ENCODE results near the gene GRAMD4. TPM values are rescaled to one million over a fixed set of nuclear protein-coding genes. Genes with fewer than 3 reads are reported as not detected.

Gene GRAMD4
- polyA plus RNA-seq, 3 donors, result 9.5 to 33.3 (median 12.6) TPM

- no peak overlapping the region for H3K4me3 Mint-ChIP-seq
- no peak overlapping the region for H2AFZ ChIP-seq (ENCODE audit: insufficient read depth, low read depth, low read length, poor library complexity, severe bottlenecking)
- H3K4me1 ChIP-seq (ENCODE audit: control insufficient read depth in 1 of 2, insufficient read depth in 2 of 2, low read length in 2 of 2), result peaks cover 71 to 85% of the 10 kb centered on the region in 2 donors
- no peak overlapping the region for H3K9ac ChIP-seq (ENCODE audit: insufficient read depth, low read length, poor library complexity, severe bottlenecking)
- 97% methylated on average over 18 of the region's 19 CpGs for WGBS (ENCODE audit: insufficient coverage)
- H3K36me3 Mint-ChIP-seq, result peaks cover 0 to 2% of the 10 kb centered on the region in 2 donors
- H3K9me3 Mint-ChIP-seq, result no peaks in the 10 kb centered on the region
- no peaks in the 10 kb centered on the region for H3K27me3 ChIP-seq (ENCODE audit: control insufficient read depth in 2 of 2, insufficient read depth in 2 of 2, low read length in 2 of 2)
- H3K27ac ChIP-seq (ENCODE audit: low read depth in 1 of 2, low read length in 2 of 2), result no peak overlapping the region
- H3K4me2 ChIP-seq (replicated peaks; ENCODE audit: extremely low read depth, low read length, poor library complexity, severe bottlenecking), result no peak overlapping the region
- no peaks in the 10 kb centered on the region for H3K36me3 ChIP-seq (replicated peaks in 1 of 2; ENCODE audit: control insufficient read depth in 1 of 2, insufficient read depth in 2 of 2, low read length in 2 of 2)
- DNase-seq, result no peak
- no peaks in the 10 kb centered on the region for H3K9me3 ChIP-seq (replicated peaks in 1 of 2; ENCODE audit: control insufficient read depth in 1 of 2, insufficient read depth in 1 of 2, low read length in 2 of 2)
- peaks cover 0 to 2% (median 1%) of the 10 kb centered on the region in 3 donors for H3K27me3 Mint-ChIP-seq (ENCODE audit: low read depth in 3 of 3)
- H4K20me1 ChIP-seq (ENCODE audit: insufficient read depth, low read length), result peaks cover 47% of the 10 kb centered on the region
- intact Hi-C loops (cut with micrococcal nuclease), result no loop called here
- H3K4me1 Mint-ChIP-seq, result peaks cover 70% of the 10 kb centered on the region
- peak overlapping the region in 3 of 7 donors; percentile 30 to 62 (median 57) for H3K27ac Mint-ChIP-seq
- H3K79me2 ChIP-seq (ENCODE audit: insufficient read depth, low read length), result peaks cover 48% of the 10 kb centered on the region
- TF ChIP-seq CTCF (IDR thresholded peaks at IDR 0.05), result no peak
- no peak overlapping the region for H3K4me3 ChIP-seq (replicated peaks in 1 of 3; ENCODE audit: low read depth in 2 of 3, low read length in 3 of 3)
These were observed 1.5 kb upstream of the GRAMD4 start for GRCh38 chr22:46618667-46619066.

GRCh38 chr22:46619240-46619829 lies 851 bp upstream of the GRAMD4 start:
- peaks cover 70% of the 10 kb centered on the region for H3K4me1 Mint-ChIP-seq
- H3K27ac Mint-ChIP-seq, result peak overlapping the region; percentile 10 to 89 (median 66)
- H3K27ac ChIP-seq (ENCODE audit: low read depth in 1 of 2, low read length in 2 of 2), result peak overlapping the region; percentile 70 to 81
- H3K79me2 ChIP-seq (ENCODE audit: insufficient read depth, low read length), result peaks cover 46% of the 10 kb centered on the region
- H3K36me3 Mint-ChIP-seq, result peaks cover 0 to 2% of the 10 kb centered on the region in 2 donors
- TF ChIP-seq CTCF (IDR thresholded peaks at IDR 0.05), result no peak
- peak overlapping the region; percentile 83 for H3K4me2 ChIP-seq (replicated peaks; ENCODE audit: extremely low read depth, low read length, poor library complexity, severe bottlenecking)
- no peak overlapping the region for H3K9ac ChIP-seq (ENCODE audit: insufficient read depth, low read length, poor library complexity, severe bottlenecking)
- no peaks in the 10 kb centered on the region for H3K36me3 ChIP-seq (replicated peaks in 1 of 2; ENCODE audit: control insufficient read depth in 1 of 2, insufficient read depth in 2 of 2, low read length in 2 of 2)
- peak overlapping the region in 1 of 3 experiments; percentile 73 for H3K4me3 ChIP-seq (replicated peaks in 1 of 3; ENCODE audit: low read depth in 2 of 3, low read length in 3 of 3)
- WGBS (ENCODE audit: insufficient coverage), result 78% methylated on average over 10 of the region's 10 CpGs
- DNase-seq, result no peak
- no peak overlapping the region for H2AFZ ChIP-seq (ENCODE audit: insufficient read depth, low read depth, low read length, poor library complexity, severe bottlenecking)
- intact Hi-C loops (cut with micrococcal nuclease), result no loop called here
- no peaks in the 10 kb centered on the region for H3K9me3 ChIP-seq (replicated peaks in 1 of 2; ENCODE audit: control insufficient read depth in 1 of 2, insufficient read depth in 1 of 2, low read length in 2 of 2)
- no peaks in the 10 kb centered on the region for H3K27me3 ChIP-seq (ENCODE audit: control insufficient read depth in 2 of 2, insufficient read depth in 2 of 2, low read length in 2 of 2)
- peaks cover 71 to 85% of the 10 kb centered on the region in 2 donors for H3K4me1 ChIP-seq (ENCODE audit: control insufficient read depth in 1 of 2, insufficient read depth in 2 of 2, low read length in 2 of 2)
- no peaks in the 10 kb centered on the region for H3K9me3 Mint-ChIP-seq
- H3K27me3 Mint-ChIP-seq (ENCODE audit: low read depth in 3 of 3), result peaks cover 0 to 2% (median 1%) of the 10 kb centered on the region in 3 donors
- H3K4me3 Mint-ChIP-seq, result peak overlapping the region; percentile 62 to 84
- peaks cover 46% of the 10 kb centered on the region for H4K20me1 ChIP-seq (ENCODE audit: insufficient read depth, low read length)

All from CD14-positive monocyte (primary cell).